Caco-2 (cell line): Measurements from ENCODE around the gene SNRPN. TPM values are rescaled to one million over a fixed set of nuclear protein-coding genes. Genes with fewer than 3 reads are reported as not detected.

ENCODE experiments used
- BruUV-seq: library from RNA; stranded (reverse); fragments of 400-500 nt; replicated peaks from 2 replicates; lab custom pipeline; 2021; lab: Mats Ljungman, UMichigan
- CTCF ChIA-PET: fragments of 300-600 bp; sonication (Branson Sonifier 250); formaldehyde crosslinking; loops from one replicate; lab custom pipeline; 2022; ENCODE audit warnings: antibody characterized with exemption; lab: Charles Lee
- POLR2A ChIA-PET: fragments of 300-600 bp; sonication (Branson Sonifier 250); formaldehyde crosslinking; loops from one replicate; lab custom pipeline; 2022; ENCODE audit warnings: antibody characterized with exemption; lab: Charles Lee
- DNase-seq, 2 experiments: peaks; one replicate each; pipeline versions ENCODE4 v3.0.0 to v3.0.0-alpha.2; 2020 to 2022
- H3K27me3 ChIP-seq: replicated peaks from 2 replicates; pipeline ENCODE4 v1.6.0; 2011; ENCODE audit warnings: low read length; ENCODE audit not compliant: control insufficient read depth, insufficient read depth
- H3K36me3 ChIP-seq: 2 replicates; pipeline ENCODE4 v1.5.1; 2011; ENCODE audit warnings: low read length; ENCODE audit not compliant: control insufficient read depth, insufficient read depth
- H3K4me1 ChIP-seq: fragments of 250-450 bp; sonication (Bioruptor Pico); 2 replicates; pipeline ENCODE4 v1.5.1; 2020; ENCODE audit warnings: mild to moderate bottlenecking
- H3K4me3 ChIP-seq: 2 replicates; pipeline ENCODE4 v1.5.1; 2011; ENCODE audit warnings: low read depth, mild to moderate bottlenecking, control low read depth, low read length
- H3K9me3 ChIP-seq: fragments of 250-450 bp; sonication (Bioruptor Pico); 2 replicates; pipeline ENCODE4 v1.5.1; 2020; ENCODE audit warnings: mild to moderate bottlenecking, moderate library complexity
- H3K27ac Mint-ChIP-seq: one replicate; pipeline ENCODE4 v1.8.0; 2022; ENCODE audit warnings: mixed read lengths; ENCODE audit not compliant: unreplicated experiment
- H3K27me3 Mint-ChIP-seq: one replicate; pipeline ENCODE4 v1.8.0; 2022; ENCODE audit warnings: mixed read lengths; ENCODE audit not compliant: insufficient read depth, unreplicated experiment
- H3K36me3 Mint-ChIP-seq: one replicate; pipeline ENCODE4 v1.8.0; 2022; ENCODE audit warnings: mild to moderate bottlenecking, mixed read lengths; ENCODE audit not compliant: insufficient read depth, unreplicated experiment
- H3K4me1 Mint-ChIP-seq: one replicate; pipeline ENCODE4 v1.8.0; 2022; ENCODE audit warnings: low read depth, mixed read lengths; ENCODE audit not compliant: unreplicated experiment
- H3K4me3 Mint-ChIP-seq: one replicate; pipeline ENCODE4 v1.8.0; 2022; ENCODE audit warnings: mild to moderate bottlenecking, moderate library complexity, mixed read lengths; ENCODE audit not compliant: unreplicated experiment
- H3K9me3 Mint-ChIP-seq: one replicate; pipeline ENCODE4 v1.8.0; 2022; ENCODE audit warnings: mixed read lengths; ENCODE audit not compliant: unreplicated experiment
- CTCF ChIP-seq, 2 experiments: fragments of 200-600 bp in 1 of 2; IDR thresholded peaks; 1 replicate in 1 of 2; 2 replicates in 1 of 2; pipeline versions ENCODE4 v1.5.1 to v1.8.0; 2011 to 2022; ENCODE audit warnings: antibody characterized with exemption in 1 of 2, control low read depth in 1 of 2, inconsistent platforms in 1 of 2, low read depth in 1 of 2, low read length in 1 of 2, mild to moderate bottlenecking in 1 of 2, moderate library complexity in 1 of 2; ENCODE audit not compliant: insufficient read depth in 1 of 2, severe bottlenecking in 1 of 2, unreplicated experiment in 1 of 2
- intact Hi-C: fragments of 100-400 bp; cut with micrococcal nuclease; formaldehyde crosslinking; loops from one replicate; pipeline ENCODE4 v1.10.0; 2022; ENCODE audit not compliant: unreplicated experiment
- total RNA-seq: library from RNA; stranded (reverse); gene quantifications from 2 replicates; pipeline ENCODE4 v1.2.3, GENCODE V29; 2022

The SNRPN gene
- total RNA-seq, 1 experiment from 2014 or later = 167 TPM

- Histone ChIP-seq H3K4me1 (peaks cover 11% of the 10 kb centered on the region), H3K27me3 (no peaks in the 10 kb centered on the region), H3K4me3 (no peak overlapping the region), H3K9me3 (no peaks in the 10 kb centered on the region), H3K36me3 (no peaks in the 10 kb centered on the region; the same call in 1 of the 2 replicates)
- no peaks in the 10 kb centered on the region for H3K27me3 Mint-ChIP-seq
- intact Hi-C loops = no loop called here
- H3K27ac Mint-ChIP-seq = no peak overlapping the region
- H3K4me3 Mint-ChIP-seq = no peak overlapping the region
- no peaks in the 10 kb centered on the region for H3K4me1 Mint-ChIP-seq
- no peaks in the 10 kb centered on the region for H3K9me3 Mint-ChIP-seq
- TF ChIP-seq CTCF (IDR thresholded peaks at IDR 0.05; ENCODE audit: insufficient read depth in 1 of 2, low read depth in 1 of 2, low read length in 1 of 2, severe bottlenecking in 1 of 2, unreplicated experiment in 1 of 2) = no peak
- CTCF ChIA-PET = no interaction called here
- H3K36me3 Mint-ChIP-seq = peaks cover 45% of the 10 kb centered on the region
- no TSS peak for BruUV-seq
- no peak for DNase-seq
- POLR2A ChIA-PET = no interaction called here
These were observed 8.1 kb downstream of the SNRPN start for GRCh38 chr15:24962880-24963279.

DNA sequence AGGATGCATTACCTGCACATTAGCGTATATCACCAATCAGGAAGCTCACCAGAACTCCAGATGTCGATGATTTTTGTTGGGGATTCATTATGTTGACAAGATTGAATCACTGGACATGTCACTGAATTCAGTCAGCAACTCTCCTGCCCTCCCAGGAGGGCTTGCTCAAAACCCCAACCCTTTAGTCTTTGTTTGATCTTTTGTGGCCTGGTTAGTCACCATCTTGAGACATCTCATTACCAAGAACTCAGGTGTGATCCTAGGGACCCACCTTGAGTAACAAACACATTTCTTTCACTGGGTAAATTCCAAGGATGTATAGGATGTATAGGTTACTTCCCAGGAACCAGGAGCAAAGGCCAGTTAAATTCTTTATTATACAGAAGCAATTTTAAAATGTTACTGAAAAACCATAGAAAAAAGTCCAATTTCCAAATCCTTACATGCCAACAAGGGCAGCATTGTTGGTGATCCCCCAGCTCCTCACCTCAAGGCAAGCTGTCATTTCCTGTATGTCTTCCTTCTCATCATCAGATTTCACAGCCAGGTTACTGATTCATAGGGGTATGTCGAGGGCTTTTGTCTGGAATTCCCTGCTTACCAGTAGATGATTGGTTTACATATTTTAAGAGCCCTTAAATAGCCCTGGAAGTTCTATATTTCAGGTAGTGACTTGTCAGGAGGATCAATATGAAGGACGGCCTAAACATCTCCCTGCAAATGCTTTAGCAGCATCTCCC lies 11.7 kb downstream of the SNRPN start:
- intact Hi-C loops = no loop called here
- H3K9me3 ChIP-seq = peaks cover 4% of the 10 kb centered on the region; the same call in 1 of the 2 replicates
- no peaks in the 10 kb centered on the region; the same call in 1 of the 2 replicates for H3K36me3 ChIP-seq
- H3K4me1 ChIP-seq = peaks cover under 1% of the 10 kb centered on the region
- H3K27me3 Mint-ChIP-seq = no peaks in the 10 kb centered on the region
- ChIA-PET POLR2A (no interaction called here), CTCF (no interaction called here)
- H3K27me3 ChIP-seq = no peaks in the 10 kb centered on the region
- BruUV-seq = no TSS peak
- no peak for DNase-seq
- H3K36me3 Mint-ChIP-seq = peaks cover 58% of the 10 kb centered on the region
- no peak overlapping the region for H3K4me3 Mint-ChIP-seq
- H3K9me3 Mint-ChIP-seq = no peaks in the 10 kb centered on the region
- no peak overlapping the region for H3K4me3 ChIP-seq
- no peak for TF ChIP-seq CTCF (IDR thresholded peaks at IDR 0.05; ENCODE audit: insufficient read depth in 1 of 2, low read depth in 1 of 2, low read length in 1 of 2, severe bottlenecking in 1 of 2, unreplicated experiment in 1 of 2)
- H3K27ac Mint-ChIP-seq = no peak overlapping the region
- H3K4me1 Mint-ChIP-seq = no peaks in the 10 kb centered on the region

- no peaks in the 10 kb centered on the region for H3K9me3 Mint-ChIP-seq
- TF ChIP-seq CTCF (IDR thresholded peaks at IDR 0.05; ENCODE audit: insufficient read depth in 1 of 2, low read depth in 1 of 2, low read length in 1 of 2, severe bottlenecking in 1 of 2, unreplicated experiment in 1 of 2) = no peak
- no peak for DNase-seq
These were observed 16.3 kb downstream of the SNRPN start for GRCh38 chr15:24971052-24971451.

More at GRCh38 chr15:24971052-24971451, 16.3 kb downstream of the SNRPN start:
- Histone ChIP-seq H3K9me3 (peaks cover 4% of the 10 kb centered on the region; the same call in 1 of the 2 replicates), H3K27me3 (no peaks in the 10 kb centered on the region), H3K4me3 (no peak overlapping the region), H3K36me3 (no peaks in the 10 kb centered on the region), H3K4me1 (no peaks in the 10 kb centered on the region)
- CTCF ChIA-PET = no interaction called here
- Mint-ChIP-seq H3K27ac (no peak overlapping the region), H3K36me3 (peaks cover 61% of the 10 kb centered on the region), H3K4me1 (no peaks in the 10 kb centered on the region), H3K27me3 (no peaks in the 10 kb centered on the region), H3K4me3 (no peak overlapping the region)
- no TSS peak for BruUV-seq
- POLR2A ChIA-PET = no interaction called here
- intact Hi-C loops = no loop called here
